ENCODE measurements around the gene VPS50. TPM values are rescaled to one million over a fixed set of nuclear protein-coding genes. Genes with fewer than 3 reads are reported as not detected.

VPS50 gene
- total and polyA plus RNA-seq, 10 of the 15 experiments (the other 5 are each of a cell fraction or from before 2014, with no cell fraction given) = 4.0 to 22.0 (median 16.2) TPM

DNA sequence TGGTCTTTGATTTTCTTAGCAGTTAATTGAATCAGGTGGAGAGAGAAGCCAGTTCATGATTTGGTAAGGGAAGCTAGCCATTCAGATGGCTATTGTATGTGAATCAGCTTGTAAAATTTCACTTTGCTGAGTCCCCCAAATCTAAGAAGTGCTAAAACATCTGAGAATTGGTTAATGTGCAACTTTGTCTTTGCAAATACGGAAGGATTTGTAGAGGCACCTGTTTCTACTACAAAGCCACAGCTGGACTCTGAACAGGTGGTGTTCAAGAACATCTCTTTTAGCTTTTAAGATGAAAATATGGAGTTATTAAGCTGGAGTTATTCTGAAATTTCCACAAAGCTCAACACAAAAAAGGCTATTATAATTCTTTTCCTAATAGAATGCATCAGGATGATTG, 132.6 kb downstream of the VPS50 start:
- H3K27ac ChIP-seq (ENCODE audit: control insufficient read depth, insufficient read depth) = no peak overlapping the region
- H3K4me1 ChIP-seq (ENCODE audit: control insufficient read depth, insufficient read depth, low read length) = no peaks in the 10 kb centered on the region
- no peak overlapping the region for H3K9ac ChIP-seq (ENCODE audit: control insufficient read depth, insufficient read depth, low read length)
- TF ChIP-seq SP1 (IDR thresholded peaks at IDR 0.05; ENCODE audit: low read depth, low read length) = no peak
- TF ChIP-seq SIN3A (IDR thresholded peaks at IDR 0.05; ENCODE audit: low read depth, low read length) = no peak
- TF ChIP-seq, protein P1, sequence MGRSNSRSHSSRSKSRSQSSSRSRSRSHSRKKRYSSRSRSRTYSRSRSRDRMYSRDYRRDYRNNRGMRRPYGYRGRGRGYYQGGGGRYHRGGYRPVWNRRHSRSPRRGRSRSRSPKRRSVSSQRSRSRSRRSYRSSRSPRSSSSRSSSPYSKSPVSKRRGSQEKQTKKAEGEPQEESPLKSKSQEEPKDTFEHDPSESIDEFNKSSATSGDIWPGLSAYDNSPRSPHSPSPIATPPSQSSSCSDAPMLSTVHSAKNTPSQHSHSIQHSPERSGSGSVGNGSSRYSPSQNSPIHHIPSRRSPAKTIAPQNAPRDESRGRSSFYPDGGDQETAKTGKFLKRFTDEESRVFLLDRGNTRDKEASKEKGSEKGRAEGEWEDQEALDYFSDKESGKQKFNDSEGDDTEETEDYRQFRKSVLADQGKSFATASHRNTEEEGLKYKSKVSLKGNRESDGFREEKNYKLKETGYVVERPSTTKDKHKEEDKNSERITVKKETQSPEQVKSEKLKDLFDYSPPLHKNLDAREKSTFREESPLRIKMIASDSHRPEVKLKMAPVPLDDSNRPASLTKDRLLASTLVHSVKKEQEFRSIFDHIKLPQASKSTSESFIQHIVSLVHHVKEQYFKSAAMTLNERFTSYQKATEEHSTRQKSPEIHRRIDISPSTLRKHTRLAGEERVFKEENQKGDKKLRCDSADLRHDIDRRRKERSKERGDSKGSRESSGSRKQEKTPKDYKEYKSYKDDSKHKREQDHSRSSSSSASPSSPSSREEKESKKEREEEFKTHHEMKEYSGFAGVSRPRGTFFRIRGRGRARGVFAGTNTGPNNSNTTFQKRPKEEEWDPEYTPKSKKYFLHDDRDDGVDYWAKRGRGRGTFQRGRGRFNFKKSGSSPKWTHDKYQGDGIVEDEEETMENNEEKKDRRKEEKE (IDR thresholded peaks at IDR 0.05) = no peak
- no peak for TF ChIP-seq WRNIP1 (IDR thresholded peaks at IDR 0.05; ENCODE audit: borderline replicate concordance, low read depth, low read length)
- TF ChIP-seq SIX5 (IDR thresholded peaks at IDR 0.05; ENCODE audit: low read depth, low read length, severe bottlenecking) = no peak
- no peak for TF ChIP-seq MXI1 (IDR thresholded peaks at IDR 0.05; ENCODE audit: low read depth, low read length)
- TF ChIP-seq, protein P2, sequence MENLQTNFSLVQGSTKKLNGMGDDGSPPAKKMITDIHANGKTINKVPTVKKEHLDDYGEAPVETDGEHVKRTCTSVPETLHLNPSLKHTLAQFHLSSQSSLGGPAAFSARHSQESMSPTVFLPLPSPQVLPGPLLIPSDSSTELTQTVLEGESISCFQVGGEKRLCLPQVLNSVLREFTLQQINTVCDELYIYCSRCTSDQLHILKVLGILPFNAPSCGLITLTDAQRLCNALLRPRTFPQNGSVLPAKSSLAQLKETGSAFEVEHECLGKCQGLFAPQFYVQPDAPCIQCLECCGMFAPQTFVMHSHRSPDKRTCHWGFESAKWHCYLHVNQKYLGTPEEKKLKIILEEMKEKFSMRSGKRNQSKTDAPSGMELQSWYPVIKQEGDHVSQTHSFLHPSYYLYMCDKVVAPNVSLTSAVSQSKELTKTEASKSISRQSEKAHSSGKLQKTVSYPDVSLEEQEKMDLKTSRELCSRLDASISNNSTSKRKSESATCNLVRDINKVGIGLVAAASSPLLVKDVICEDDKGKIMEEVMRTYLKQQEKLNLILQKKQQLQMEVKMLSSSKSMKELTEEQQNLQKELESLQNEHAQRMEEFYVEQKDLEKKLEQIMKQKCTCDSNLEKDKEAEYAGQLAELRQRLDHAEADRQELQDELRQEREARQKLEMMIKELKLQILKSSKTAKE (IDR thresholded peaks at IDR 0.05; ENCODE audit: low read depth, poor library complexity, severe bottlenecking) = no peak
- TF ChIP-seq NFXL1 (IDR thresholded peaks at IDR 0.05; ENCODE audit: borderline replicate concordance) = no peak
- TF ChIP-seq, protein P3, sequence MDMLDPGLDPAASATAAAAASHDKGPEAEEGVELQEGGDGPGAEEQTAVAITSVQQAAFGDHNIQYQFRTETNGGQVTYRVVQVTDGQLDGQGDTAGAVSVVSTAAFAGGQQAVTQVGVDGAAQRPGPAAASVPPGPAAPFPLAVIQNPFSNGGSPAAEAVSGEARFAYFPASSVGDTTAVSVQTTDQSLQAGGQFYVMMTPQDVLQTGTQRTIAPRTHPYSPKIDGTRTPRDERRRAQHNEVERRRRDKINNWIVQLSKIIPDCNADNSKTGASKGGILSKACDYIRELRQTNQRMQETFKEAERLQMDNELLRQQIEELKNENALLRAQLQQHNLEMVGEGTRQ (IDR thresholded peaks at IDR 0.05; ENCODE audit: borderline replicate concordance, low read depth, low read length) = no peak
- no peak for TF ChIP-seq MYB (IDR thresholded peaks at IDR 0.05; ENCODE audit: borderline replicate concordance, low read depth, low read length)
- TF ChIP-seq MEF2A (IDR thresholded peaks at IDR 0.05; ENCODE audit: insufficient read depth, low read depth, low read length) = no peak
- no peak for TF ChIP-seq YBX1 (IDR thresholded peaks at IDR 0.05)
- no peak for TF ChIP-seq TBL1XR1 (IDR thresholded peaks at IDR 0.05; ENCODE audit: low read depth, low read length)
- TF ChIP-seq TAF1 (IDR thresholded peaks at IDR 0.05; ENCODE audit: borderline replicate concordance, low read depth, low read length) = no peak
- no peak for FAIRE-seq
- SMC1A ChIA-PET (ENCODE audit: uncharacterized antibody, unreplicated experiment) = interaction anchor here (0.7 to 1.2 kb wide), 3 partner anchors 30 to 1598 kb away, joined by 3 read pairs; no protein-coding TSS in a partner anchor
- no peak for ATAC-seq
- H3K9me3 ChIP-seq (replicated peaks; ENCODE audit: control insufficient read depth, insufficient read depth, low read length) = no peaks in the 10 kb centered on the region
- RAD21 ChIA-PET (ENCODE audit: unreplicated experiment) = interaction anchor here (1.2 kb wide), 1 partner anchor 13 kb away, joined by 3 read pairs; no protein-coding TSS in a partner anchor
- H3K27me3 ChIP-seq (replicated peaks in 1 of 2; ENCODE audit: control insufficient read depth in 2 of 2, insufficient read depth in 2 of 2, low read length in 1 of 2) = no peaks in the 10 kb centered on the region
- no peak overlapping the region for H2AFZ ChIP-seq (ENCODE audit: control insufficient read depth, low read depth, low read length)
- no peak for DNase-seq (ENCODE audit: low read depth, low spot score)
- intact Hi-C loops (cut with micrococcal nuclease; ENCODE audit: unreplicated experiment) = no loop called here
- no peak overlapping the region for H3K4me3 ChIP-seq
- H3K36me3 ChIP-seq (ENCODE audit: control insufficient read depth in 2 of 2, insufficient read depth in 2 of 2, low read length in 1 of 2) = no peaks in the 10 kb centered on the region
- no TSS peak for BruUV-seq (replicated peaks)
- WGBS (ENCODE audit: insufficient coverage, insufficient replicate concordance, low lambda C conversion rate, missing lambda C conversion rate) = 86% methylated on average over 1 of the region's 1 CpG
- H4K20me1 ChIP-seq (ENCODE audit: control insufficient read depth, insufficient read depth) = no peaks in the 10 kb centered on the region
- H3K4me2 ChIP-seq (ENCODE audit: control insufficient read depth, insufficient read depth) = no peak overlapping the region
- H3K79me2 ChIP-seq (ENCODE audit: control insufficient read depth, insufficient read depth, low read length) = no peaks in the 10 kb centered on the region
- CTCF ChIA-PET = interaction anchor here (0.6 kb wide), 1 partner anchor 10 kb away, joined by 4 read pairs; no protein-coding TSS in a partner anchor
- in situ Hi-C loops (cut with MboI) = no loop called here
- POLR2A ChIA-PET = no interaction called here
